Progenitor cell of endocrine pancreas (in vitro differentiated cells): ENCODE results near the gene CCDC141. TPM values are rescaled to one million over a fixed set of nuclear protein-coding genes. Genes with fewer than 3 reads are reported as not detected.

ENCODE experiments used
- DNase-seq: peaks from one replicate; pipeline ENCODE4 v3.0.0; 2021; ENCODE audit warnings: low spot score; ENCODE audit not compliant: unreplicated experiment
- H3K27ac Mint-ChIP-seq: 2 replicates; pipeline ENCODE4 v1.8.0; 2021; ENCODE audit warnings: mild to moderate bottlenecking, moderate library complexity, mixed read lengths
- H3K27me3 Mint-ChIP-seq: 2 replicates; pipeline ENCODE4 v1.8.0; 2021; ENCODE audit warnings: mixed read lengths
- H3K36me3 Mint-ChIP-seq: 2 replicates; pipeline ENCODE4 v1.8.0; 2022; ENCODE audit warnings: mixed read lengths; ENCODE audit not compliant: insufficient read depth
- H3K4me1 Mint-ChIP-seq: 2 replicates; pipeline ENCODE4 v1.8.0; 2021; ENCODE audit warnings: low read depth, mixed read lengths
- H3K4me3 Mint-ChIP-seq: 2 replicates; pipeline ENCODE4 v1.8.0; 2021; ENCODE audit warnings: low read depth, mild to moderate bottlenecking, moderate library complexity, mixed read lengths
- H3K9me3 Mint-ChIP-seq: 2 replicates; pipeline ENCODE4 v1.8.0; 2021; ENCODE audit warnings: low read depth, mixed read lengths
- CTCF ChIP-seq: fragments of 200-600 bp; sonication (generic); IDR thresholded peaks from one replicate; pipeline ENCODE4 v1.5.0; 2021; ENCODE audit warnings: antibody characterized with exemption, mild to moderate bottlenecking; ENCODE audit not compliant: unreplicated experiment
- total RNA-seq: library from RNA; stranded (reverse); gene quantifications from 2 replicates; pipeline ENCODE4 v1.2.1, GENCODE V29; 2021

The CCDC141 gene
- total RNA-seq, 1 donor from 2014 or later = 14.8 TPM

GRCh38 chr2:178980815-178981214 is 69.1 kb downstream of the CCDC141 start:
- Mint-ChIP-seq H3K4me1 (no peaks in the 10 kb centered on the region), H3K27me3 (no peaks in the 10 kb centered on the region), H3K4me3 (no peak overlapping the region), H3K27ac (no peak overlapping the region), H3K9me3 (peaks cover 3% of the 10 kb centered on the region), H3K36me3 (peaks cover 1% of the 10 kb centered on the region)
- no peak for TF ChIP-seq CTCF
- no peak for DNase-seq

GRCh38 chr2:178978667-178979066 is 71.3 kb downstream of the CCDC141 start:
- TF ChIP-seq CTCF = no peak
- H3K27ac Mint-ChIP-seq = no peak overlapping the region
- H3K27me3 Mint-ChIP-seq = no peaks in the 10 kb centered on the region
- no peak for DNase-seq
- peaks cover 1% of the 10 kb centered on the region for H3K36me3 Mint-ChIP-seq
- no peaks in the 10 kb centered on the region for H3K4me1 Mint-ChIP-seq
- peaks cover 3% of the 10 kb centered on the region for H3K9me3 Mint-ChIP-seq
- H3K4me3 Mint-ChIP-seq = no peak overlapping the region

GRCh38 chr2:178976351-178976750 is 73.6 kb downstream of the CCDC141 start:
- no peak for TF ChIP-seq CTCF
- no peaks in the 10 kb centered on the region for H3K27me3 Mint-ChIP-seq
- H3K4me1 Mint-ChIP-seq = no peaks in the 10 kb centered on the region
- H3K9me3 Mint-ChIP-seq = no peaks in the 10 kb centered on the region
- no peak overlapping the region for H3K4me3 Mint-ChIP-seq
- H3K27ac Mint-ChIP-seq = no peak overlapping the region
- H3K36me3 Mint-ChIP-seq = no peaks in the 10 kb centered on the region
- no peak for DNase-seq

GRCh38 chr2:178962805-178963433 is 87.0 kb downstream of the CCDC141 start:
- Mint-ChIP-seq H3K4me3 (no peak overlapping the region), H3K27ac (no peak overlapping the region), H3K9me3 (peaks cover 5% of the 10 kb centered on the region), H3K4me1 (no peaks in the 10 kb centered on the region), H3K27me3 (no peaks in the 10 kb centered on the region), H3K36me3 (peaks cover 5% of the 10 kb centered on the region)
- no peak for DNase-seq
- no peak for TF ChIP-seq CTCF

GRCh38 chr2:178962152-178962551 is 87.8 kb downstream of the CCDC141 start:
- Mint-ChIP-seq H3K9me3 (peaks cover 5% of the 10 kb centered on the region), H3K27ac (no peak overlapping the region), H3K4me3 (no peak overlapping the region), H3K4me1 (no peaks in the 10 kb centered on the region), H3K36me3 (peaks cover 4% of the 10 kb centered on the region), H3K27me3 (no peaks in the 10 kb centered on the region)
- TF ChIP-seq CTCF = no peak
- no peak for DNase-seq
